H1 (cell line): ENCODE measurements around the gene GRXCR1. TPM values are rescaled to one million over a fixed set of nuclear protein-coding genes. Genes with fewer than 3 reads are reported as not detected.

Experiments
- BACH1 ChIP-seq: IDR thresholded peaks from 2 replicates; pipeline ENCODE4 v1.6.1; 2012; ENCODE audit warnings: low read length, improper control_type of control experiment
- EZH2 ChIP-seq: fragments of 200-600 bp; sonication (generic); IDR thresholded peaks from 2 replicates; pipeline ENCODE4 v1.7.1; 2012; ENCODE audit warnings: low read depth, mild to moderate bottlenecking, moderate library complexity, low read length, inconsistent platforms; ENCODE audit not compliant: severe bottlenecking
- GTF2F1 ChIP-seq: IDR thresholded peaks from 2 replicates; pipeline ENCODE4 v1.6.1; 2012; ENCODE audit warnings: low read depth, low read length, improper control_type of control experiment, borderline replicate concordance
- JUN ChIP-seq: IDR thresholded peaks from 2 replicates; pipeline ENCODE4 v1.6.1; 2011; ENCODE audit warnings: low read depth, mild to moderate bottlenecking, improper control_type of control experiment, low read length
- SUZ12 ChIP-seq: fragments of 200-600 bp; sonication (generic); IDR thresholded peaks from 2 replicates; pipeline ENCODE4 v1.6.1; 2012; ENCODE audit warnings: mild to moderate bottlenecking, inconsistent platforms, low read length, moderate library complexity, mixed read lengths
- polyA plus RNA-seq, 7 experiments: library from polyadenylated mRNA; depleted of rRNA in 3 of 7; stranded (reverse) in 5 of 7; unstranded in 2 of 7; fragments of >200 nt in 5 of 7; fragments of 200-250 nt in 2 of 7; gene quantifications; 1 replicate in 5 of 7; 2 replicates in 1 of 7; 4 replicates in 1 of 7; pipeline versions ENCODE4 v1.2.1 to v1.2.3, GENCODE V29; 2011 to 2013; ENCODE audit warnings: missing spikeins in 2 of 7, mixed read lengths in 2 of 7
- total RNA-seq: library from RNA; stranded (reverse); fragmentation: NEBNext Ultra II Directional; extraction: Animal tissue kit (Norgen Biotek cat#: 25700); gene quantifications from 2 replicates; pipeline ENCODE4 v1.2.1, GENCODE V29; 2021

GRXCR1 gene
- total and polyA plus RNA-seq, 2 of the 8 experiments (the other 6 are each of a cell fraction or from before 2014, with no cell fraction given): not detected

- TF ChIP-seq GTF2F1 (no peak), SUZ12 (no peak), EZH2 (no peak), BACH1 (no peak), JUN (no peak)
Observed at GRCh38 chr4:43049326-43049725, 156.8 kb downstream of the GRXCR1 start (continued).
